H9 (cell line): ENCODE data around the gene FASTKD1. TPM values are rescaled to one million over a fixed set of nuclear protein-coding genes. Genes with fewer than 3 reads are reported as not detected.
"Not testable (repeated sequence)": the region's sequence is repeated elsewhere in the genome, so short reads cannot be mapped to it uniquely, and the experiment has no call there.

ENCODE experiments used
- DNase-seq: peaks from one replicate; pipeline ENCODE4 v3.0.0-alpha.2; 2017
- H2AFZ ChIP-seq: one replicate; pipeline ENCODE4 v1.6.1; 2013; ENCODE audit warnings: mild to moderate bottlenecking, low read length, control low read depth, moderate library complexity
- H2AK5ac ChIP-seq: 2 replicates; pipeline ENCODE4 v1.6.1; 2013; ENCODE audit warnings: low read length, control low read depth, mixed read lengths; ENCODE audit not compliant: insufficient read length
- H2BK120ac ChIP-seq: one replicate; pipeline ENCODE4 v1.6.1; 2013; ENCODE audit warnings: low read depth, mild to moderate bottlenecking, low read length, control low read depth, inconsistent platforms; ENCODE audit not compliant: poor library complexity, severe bottlenecking
- H2BK12ac ChIP-seq: 2 replicates; pipeline ENCODE4 v1.6.1; 2013; ENCODE audit warnings: low read length, control low read depth, mixed read lengths, low read depth; ENCODE audit not compliant: insufficient read length
- H2BK15ac ChIP-seq: 2 replicates; pipeline ENCODE4 v1.6.1; 2013; ENCODE audit warnings: low read depth, low read length, control low read depth
- H2BK20ac ChIP-seq: one replicate; pipeline ENCODE4 v1.6.1; 2013; ENCODE audit warnings: low read depth, mild to moderate bottlenecking, low read length, control low read depth, inconsistent platforms; ENCODE audit not compliant: poor library complexity, severe bottlenecking
- H2BK5ac ChIP-seq: 2 replicates; pipeline ENCODE4 v1.6.1; 2013; ENCODE audit warnings: low read length, control low read depth, mixed read lengths; ENCODE audit not compliant: insufficient read length
- H3K14ac ChIP-seq: 2 replicates; pipeline ENCODE4 v1.6.1; 2013; ENCODE audit warnings: low read length, control low read depth; ENCODE audit not compliant: insufficient read depth
- H3K18ac ChIP-seq: 2 replicates; pipeline ENCODE4 v1.6.1; 2013; ENCODE audit warnings: low read depth, mild to moderate bottlenecking, mixed read lengths, low read length, control low read depth; ENCODE audit not compliant: insufficient read length
- H3K23ac ChIP-seq: 2 replicates; pipeline ENCODE4 v1.6.1; 2013; ENCODE audit warnings: low read length, control low read depth, mixed read lengths, low read depth; ENCODE audit not compliant: insufficient read length
- H3K23me2 ChIP-seq: 2 replicates; pipeline ENCODE4 v1.6.1; 2013; ENCODE audit warnings: low read depth, mild to moderate bottlenecking, mixed read lengths, low read length, control low read depth; ENCODE audit not compliant: insufficient read length, poor library complexity, severe bottlenecking
- H3K27ac ChIP-seq: 2 replicates; pipeline ENCODE4 v1.5.1; 2013; ENCODE audit warnings: low read length, control low read depth, mixed read lengths, low read depth; ENCODE audit not compliant: insufficient read length
- H3K27me3 ChIP-seq: 2 replicates; pipeline ENCODE4 v1.6.1; 2013; ENCODE audit warnings: low read length, control low read depth, inconsistent platforms; ENCODE audit not compliant: insufficient read depth
- H3K4ac ChIP-seq: 2 replicates; pipeline ENCODE4 v1.6.1; 2013; ENCODE audit warnings: low read depth, mild to moderate bottlenecking, control low read depth, inconsistent platforms, low read length, moderate library complexity
- H3K4me1 ChIP-seq: 2 replicates; pipeline ENCODE4 v1.6.1; 2013; ENCODE audit warnings: low read length, control low read depth, inconsistent platforms; ENCODE audit not compliant: insufficient read depth
- H3K4me2 ChIP-seq: 2 replicates; pipeline ENCODE4 v1.6.1; 2013; ENCODE audit warnings: low read length, control low read depth, mixed read lengths; ENCODE audit not compliant: insufficient read length, insufficient read depth
- H3K56ac ChIP-seq: 2 replicates; pipeline ENCODE4 v1.6.1; 2013; ENCODE audit warnings: low read depth, mild to moderate bottlenecking, mixed read lengths, low read length, control low read depth; ENCODE audit not compliant: insufficient read length
- H3K79me1 ChIP-seq: 2 replicates; pipeline ENCODE4 v1.6.1; 2013; ENCODE audit warnings: low read depth, mild to moderate bottlenecking, moderate library complexity, low read length, control low read depth, inconsistent platforms; ENCODE audit not compliant: insufficient read depth, poor library complexity, severe bottlenecking
- H3K79me2 ChIP-seq: 2 replicates; pipeline ENCODE4 v1.6.1; 2013; ENCODE audit warnings: low read length, control low read depth, inconsistent platforms; ENCODE audit not compliant: insufficient read depth
- H3K9ac ChIP-seq: 2 replicates; pipeline ENCODE4 v1.6.1; 2013; ENCODE audit warnings: low read length, control low read depth, mixed read lengths; ENCODE audit not compliant: insufficient read length; ENCODE audit errors: extremely low read depth
- H3K9me3 ChIP-seq: one replicate; pipeline ENCODE4 v1.6.1; 2013; ENCODE audit warnings: low read depth, low read length, inconsistent platforms; ENCODE audit not compliant: control insufficient read depth
- H3T11ph ChIP-seq: one replicate; pipeline ENCODE4 v1.6.1; 2013; ENCODE audit warnings: mild to moderate bottlenecking, low read length, control low read depth, inconsistent platforms
- H4K20me1 ChIP-seq: one replicate; pipeline ENCODE4 v1.6.1; 2013; ENCODE audit not compliant: control insufficient read depth, insufficient read length, insufficient read depth
- H4K5ac ChIP-seq: 2 replicates; pipeline ENCODE4 v1.6.1; 2013; ENCODE audit warnings: low read depth, mild to moderate bottlenecking, mixed read lengths, low read length, control low read depth; ENCODE audit not compliant: insufficient read length
- H4K8ac ChIP-seq: replicated peaks from 2 replicates; pipeline ENCODE4 v1.6.1; 2013; ENCODE audit warnings: low read length, control low read depth, mixed read lengths, low read depth; ENCODE audit not compliant: insufficient read length
- H4K91ac ChIP-seq: 2 replicates; pipeline ENCODE4 v1.6.1; 2013; ENCODE audit warnings: low read depth, mild to moderate bottlenecking, moderate library complexity, mixed read lengths, low read length, control low read depth; ENCODE audit not compliant: insufficient read length
- H3K27ac Mint-ChIP-seq, 3 experiments: 2 replicates in 2 of 3; 3 replicates in 1 of 3; pipeline ENCODE4 v1.8.0; 2020 to 2021; ENCODE audit warnings: mixed read lengths in 3 of 3, mild to moderate bottlenecking in 1 of 3, moderate library complexity in 1 of 3
- H3K27me3 Mint-ChIP-seq: 2 replicates; pipeline ENCODE4 v1.8.0; 2021; ENCODE audit warnings: low read depth, mild to moderate bottlenecking, moderate library complexity, mixed read lengths
- H3K36me3 Mint-ChIP-seq, 3 experiments: 2 replicates in 2 of 3; 3 replicates in 1 of 3; pipeline ENCODE4 v1.8.0; 2020 to 2021; ENCODE audit warnings: low read depth in 3 of 3, mixed read lengths in 3 of 3; ENCODE audit not compliant: insufficient read depth in 1 of 3
- H3K4me1 Mint-ChIP-seq, 2 experiments: 2 replicates each; pipeline ENCODE4 v1.8.0; 2020; ENCODE audit warnings: mixed read lengths in 2 of 2
- H3K4me3 Mint-ChIP-seq, 2 experiments: 2 replicates in 1 of 2; 3 replicates in 1 of 2; pipeline ENCODE4 v1.8.0; 2020 to 2021; ENCODE audit warnings: mild to moderate bottlenecking in 2 of 2, mixed read lengths in 2 of 2, moderate library complexity in 1 of 2
- H3K9me3 Mint-ChIP-seq, 2 experiments: 2 replicates in 1 of 2; 3 replicates in 1 of 2; pipeline ENCODE4 v1.8.0; 2020; ENCODE audit warnings: mild to moderate bottlenecking in 2 of 2, mixed read lengths in 2 of 2, moderate library complexity in 1 of 2
- CTCF ChIP-seq: fragments of 200-600 bp; sonication (generic); conservative IDR thresholded peaks from 3 replicates; pipeline ENCODE4 v1.8.0; 2021; ENCODE audit warnings: antibody characterized with exemption, mild to moderate bottlenecking
- WGBS: extraction: QIAGEN DNeasy Blood & Tissue Kit; methylation state at CpG from one replicate; pipeline ENCODE4 v1.1.7; 2013; ENCODE audit warnings: missing lambda C conversion rate, low lambda C conversion rate, mixed read lengths; ENCODE audit not compliant: insufficient read length; ENCODE audit errors: extremely low coverage; 5-methylcytosine and 5-hydroxymethylcytosine counted together
- total RNA-seq: library from RNA; stranded (reverse); gene quantifications from 2 replicates; pipeline ENCODE4 v1.2.1, GENCODE V29; 2021

Gene FASTKD1
- total RNA-seq, 1 experiment from 2014 or later = 47.6 TPM

GRCh38 chr2:169540146-169540545 is 33.5 kb downstream of the FASTKD1 start:
- H3K4me2 ChIP-seq = no peak overlapping the region
- no peak overlapping the region for H3K4ac ChIP-seq
- no peak overlapping the region for H2AFZ ChIP-seq
- no peak for DNase-seq
- no peak overlapping the region for H2AK5ac ChIP-seq
- H2BK5ac ChIP-seq = no peak overlapping the region
- no peak overlapping the region for H3K14ac ChIP-seq
- no peak overlapping the region for H2BK120ac ChIP-seq
- H3K56ac ChIP-seq = no peak overlapping the region
- H3K4me1 ChIP-seq = no peaks in the 10 kb centered on the region
- no peak overlapping the region for H3K23ac ChIP-seq
- Mint-ChIP-seq H3K4me1 (no peaks in the 10 kb centered on the region), H3K36me3 (peaks cover 2 to 35% (median 34%) of the 10 kb centered on the region in 3 experiments; a peak in 6 of 7 replicates), H3K9me3 (no peaks in the 10 kb centered on the region), H3K27ac (no peak overlapping the region), H3K4me3 (no peak overlapping the region), H3K27me3 (no peaks in the 10 kb centered on the region)
- no peaks in the 10 kb centered on the region for H4K20me1 ChIP-seq
- no peak overlapping the region for H4K8ac ChIP-seq
- no CpG with 5 or more reads among the region's 2 CpGs for WGBS
- H3K27me3 ChIP-seq = no peaks in the 10 kb centered on the region
- H4K5ac ChIP-seq = no peak overlapping the region
- no peak overlapping the region for H2BK12ac ChIP-seq
- H3K79me1 ChIP-seq = no peaks in the 10 kb centered on the region
- no peak overlapping the region for H3K9ac ChIP-seq
- no peaks in the 10 kb centered on the region for H3K79me2 ChIP-seq
- H2BK15ac ChIP-seq = no peak overlapping the region
- H2BK20ac ChIP-seq = no peak overlapping the region
- H3K9me3 ChIP-seq = no peaks in the 10 kb centered on the region
- H3K23me2 ChIP-seq = no peaks in the 10 kb centered on the region
- H3K27ac ChIP-seq = no peak overlapping the region
- no peak overlapping the region for H3T11ph ChIP-seq
- no peak overlapping the region for H3K18ac ChIP-seq
- no peak for TF ChIP-seq CTCF
- no peak overlapping the region for H4K91ac ChIP-seq

GRCh38 chr2:169539460-169539859 is 34.2 kb downstream of the FASTKD1 start:
- not testable (repeated sequence) for H2AK5ac ChIP-seq, H3K9me3 Mint-ChIP-seq, H3K4me1 Mint-ChIP-seq, H3K4me2 ChIP-seq, H3K4ac ChIP-seq, H2BK120ac ChIP-seq, H3T11ph ChIP-seq, H3K4me1 ChIP-seq, H2BK12ac ChIP-seq, H2BK5ac ChIP-seq, H3K27ac ChIP-seq, H3K27me3 ChIP-seq, H3K56ac ChIP-seq, H3K14ac ChIP-seq, H3K27ac Mint-ChIP-seq, H4K20me1 ChIP-seq, H3K9ac ChIP-seq, H3K4me3 Mint-ChIP-seq, H4K91ac ChIP-seq, H3K79me2 ChIP-seq, H3K27me3 Mint-ChIP-seq, H3K23ac ChIP-seq, DNase-seq, H2BK20ac ChIP-seq, H2BK15ac ChIP-seq, H2AFZ ChIP-seq, H3K79me1 ChIP-seq, H4K5ac ChIP-seq, H3K23me2 ChIP-seq, H4K8ac ChIP-seq, H3K18ac ChIP-seq, H3K9me3 ChIP-seq
- no CpG with 5 or more reads among the region's 2 CpGs for WGBS
- H3K36me3 Mint-ChIP-seq = peaks cover 2 to 34% (median 33%) of the 10 kb centered on the region in 3 experiments; a peak in 6 of 7 replicates
